ENCODE measurements around the gene TNFRSF1A. TPM values are rescaled to one million over a fixed set of nuclear protein-coding genes. Genes with fewer than 3 reads are reported as not detected.

Gene TNFRSF1A
- total RNA-seq, 2 experiments from 2014 or later, result 16.3 to 19.2 TPM

GRCh38 chr12:6333566-6333965 lies 8.3 kb downstream of the TNFRSF1A start:
- peak overlapping the region in 1 of 2 donors; percentile 34 for H3K27ac ChIP-seq (ENCODE audit: low read depth in 1 of 2, low read length in 2 of 2)
- H3K27ac Mint-ChIP-seq, result no peak overlapping the region
- H3K36me3 Mint-ChIP-seq (ENCODE audit: low read depth), result peaks cover 64% of the 10 kb centered on the region
- intact Hi-C loops (cut with DNase I, micrococcal nuclease), result no loop called here
- TF ChIP-seq CTCF (IDR thresholded peaks at IDR 0.05), result no peak
- H3K4me3 ChIP-seq (ENCODE audit: low read length), result no peak overlapping the region
- DNase-seq (peak in 2 of 14 experiments; percentile 31 to 42), ATAC-seq (ENCODE audit: poor library complexity) (no peak)
- peaks cover 10% of the 10 kb centered on the region for H3K4me1 Mint-ChIP-seq (ENCODE audit: low read depth)
- peaks cover 71% of the 10 kb centered on the region for H3K4me1 ChIP-seq (ENCODE audit: insufficient read depth, low read length)
- CTCF ChIA-PET, result interaction anchor here (3.2 to 4.2 kb wide), 2 partner anchors 10 to 35 kb away, joined by 24 to 30 read pairs; no protein-coding TSS in a partner anchor
- POLR2A ChIA-PET, result interaction anchor here (1.1 to 2.1 kb wide), 2 partner anchors 111 to 131 kb away, joined by 4 to 18 read pairs; partner anchors contain the start of gene CD27
- no peaks in the 10 kb centered on the region for H3K9me3 Mint-ChIP-seq
- H3K27me3 Mint-ChIP-seq, result no peaks in the 10 kb centered on the region
- H3K27me3 ChIP-seq (ENCODE audit: control insufficient read depth in 1 of 2, insufficient read depth in 2 of 2, low read length in 2 of 2), result no peaks in the 10 kb centered on the region
- H3K4me3 Mint-ChIP-seq, result peak overlapping the region; percentile 84
- no peaks in the 10 kb centered on the region for H3K9me3 ChIP-seq (ENCODE audit: control insufficient read depth in 1 of 2, insufficient read depth in 1 of 2, low read length in 2 of 2)
- peaks cover 64% of the 10 kb centered on the region for H3K36me3 ChIP-seq (ENCODE audit: insufficient read depth, low read length)

- Mint-ChIP-seq H3K27me3 (no peaks in the 10 kb centered on the region), H3K36me3 (ENCODE audit: low read depth) (peaks cover 70% of the 10 kb centered on the region), H3K4me3 (peak overlapping the region; percentile 84), H3K4me1 (ENCODE audit: low read depth) (peaks cover 10% of the 10 kb centered on the region), H3K27ac (no peak overlapping the region), H3K9me3 (no peaks in the 10 kb centered on the region)
- intact Hi-C loops (cut with DNase I, micrococcal nuclease), result no loop called here
- H3K4me3 ChIP-seq (ENCODE audit: low read length), result no peak overlapping the region
- H3K27ac ChIP-seq (ENCODE audit: low read depth in 1 of 2, low read length in 2 of 2), result peak overlapping the region in 1 of 2 donors; percentile 40
- POLR2A ChIA-PET, result interaction anchor here (1.1 to 1.7 kb wide), 4 partner anchors 13 to 129 kb away, joined by 3 to 5 read pairs (median 4); partner anchors contain the start of gene CD27
- no peaks in the 10 kb centered on the region for H3K27me3 ChIP-seq (ENCODE audit: control insufficient read depth in 1 of 2, insufficient read depth in 2 of 2, low read length in 2 of 2)
- ATAC-seq (ENCODE audit: poor library complexity), result no peak
- CTCF ChIA-PET, result interaction anchor here (4.2 kb wide), 1 partner anchor 10 kb away, joined by 30 read pairs; no protein-coding TSS in a partner anchor
- H3K9me3 ChIP-seq (ENCODE audit: control insufficient read depth in 1 of 2, insufficient read depth in 1 of 2, low read length in 2 of 2), result no peaks in the 10 kb centered on the region
- peaks cover 70% of the 10 kb centered on the region for H3K36me3 ChIP-seq (ENCODE audit: insufficient read depth, low read length)
- TF ChIP-seq CTCF (IDR thresholded peaks at IDR 0.05), result no peak
- H3K4me1 ChIP-seq (ENCODE audit: insufficient read depth, low read length), result peaks cover 66% of the 10 kb centered on the region
- DNase-seq, result peak in 2 of 14 experiments; percentile 37 to 64
These were observed 8.8 kb downstream of the TNFRSF1A start for GRCh38 chr12:6333029-6333428.

GRCh38 chr12:6332459-6332858 lies 9.4 kb downstream of the TNFRSF1A start:
- ATAC-seq (ENCODE audit: poor library complexity), result no peak
- peaks cover 72% of the 10 kb centered on the region for H3K36me3 Mint-ChIP-seq (ENCODE audit: low read depth)
- Histone ChIP-seq H3K4me3 (ENCODE audit: low read length) (no peak overlapping the region), H3K9me3 (ENCODE audit: control insufficient read depth in 1 of 2, insufficient read depth in 1 of 2, low read length in 2 of 2) (no peaks in the 10 kb centered on the region), H3K27ac (ENCODE audit: low read depth in 1 of 2, low read length in 2 of 2) (peak overlapping the region in 1 of 2 donors; percentile 40), H3K4me1 (ENCODE audit: insufficient read depth, low read length) (peaks cover 60% of the 10 kb centered on the region), H3K27me3 (ENCODE audit: control insufficient read depth in 1 of 2, insufficient read depth in 2 of 2, low read length in 2 of 2) (no peaks in the 10 kb centered on the region), H3K36me3 (ENCODE audit: insufficient read depth, low read length) (peaks cover 76% of the 10 kb centered on the region)
- peaks cover 10% of the 10 kb centered on the region for H3K4me1 Mint-ChIP-seq (ENCODE audit: low read depth)
- peak overlapping the region; percentile 84 for H3K4me3 Mint-ChIP-seq
- TF ChIP-seq CTCF (IDR thresholded peaks at IDR 0.05), result no peak
- CTCF ChIA-PET, result interaction anchor here (4.2 kb wide), 1 partner anchor 9 kb away, joined by 30 read pairs; no protein-coding TSS in a partner anchor
- no peaks in the 10 kb centered on the region for H3K9me3 Mint-ChIP-seq
- H3K27ac Mint-ChIP-seq, result no peak overlapping the region
- intact Hi-C loops (cut with DNase I, micrococcal nuclease), result no loop called here
- DNase-seq, result peak in 1 of 14 experiments; percentile 55
- POLR2A ChIA-PET, result interaction anchor here (1.1 to 1.7 kb wide), 4 partner anchors 13 to 129 kb away, joined by 3 to 5 read pairs (median 4); partner anchors contain the start of gene CD27
- no peaks in the 10 kb centered on the region for H3K27me3 Mint-ChIP-seq
